Activated B cell treated with CpG ODN at 0.5 μM for 24 hours (primary cell): Measurements from ENCODE around the gene SUGCT. TPM values are rescaled to one million over a fixed set of nuclear protein-coding genes. Genes with fewer than 3 reads are reported as not detected.

ENCODE experiments used
- ATAC-seq: fragments of 200-7000 bp; cut with Tn5 transposase; one replicate; pipeline ENCODE4 v1.10.0; 2021; ENCODE audit warnings: low read depth, mild to moderate bottlenecking, moderate library complexity
- CTCF ChIA-PET: fragments of 350-600 bp; sonication (Branson Sonifier 250); formaldehyde crosslinking; loops from one replicate; lab custom pipeline; 2021; ENCODE audit warnings: antibody characterized with exemption; lab: Charles Lee
- POLR2A ChIA-PET: fragments of 350-600 bp; sonication (Branson Sonifier 250); formaldehyde crosslinking; loops from one replicate; lab custom pipeline; 2021; ENCODE audit warnings: antibody characterized with exemption; lab: Charles Lee
- DNase-seq: peaks from one replicate; pipeline ENCODE4 v3.0.0; 2022
- H3K27ac Mint-ChIP-seq: one replicate; pipeline ENCODE4 v1.8.0; 2020; ENCODE audit warnings: mixed read lengths
- H3K27me3 Mint-ChIP-seq: one replicate; pipeline ENCODE4 v1.8.0; 2021; ENCODE audit warnings: mixed read lengths
- H3K36me3 Mint-ChIP-seq: one replicate; pipeline ENCODE4 v1.8.0; 2021; ENCODE audit warnings: low read depth, mixed read lengths
- H3K4me1 Mint-ChIP-seq: one replicate; pipeline ENCODE4 v1.8.0; 2021; ENCODE audit warnings: mixed read lengths
- H3K4me3 Mint-ChIP-seq: one replicate; pipeline ENCODE4 v1.8.0; 2020; ENCODE audit warnings: mild to moderate bottlenecking, mixed read lengths
- H3K9me3 Mint-ChIP-seq: one replicate; pipeline ENCODE4 v1.8.0; 2020; ENCODE audit warnings: mixed read lengths
- intact Hi-C: fragments of 100-400 bp; cut with micrococcal nuclease; formaldehyde crosslinking; loops from one replicate; pipeline ENCODE4 v1.15.1; 2024
- total RNA-seq: library from RNA; stranded (reverse); gene quantifications from 2 replicates; pipeline ENCODE4 v1.2.3, GENCODE V29; 2022
- TF ChIP-seq, protein P1 (sequence below): fragments of 200-600 bp; IDR thresholded peaks from one replicate; pipeline ENCODE4 v1.8.0; 2022; ENCODE audit warnings: antibody characterized with exemption, mild to moderate bottlenecking

Gene SUGCT
- total RNA-seq, 1 donor from 2014 or later = 1.3 TPM

GRCh38 chr7:40604601-40605438 is 470.0 kb downstream of the SUGCT start:
- no peaks in the 10 kb centered on the region for H3K9me3 Mint-ChIP-seq
- H3K4me3 Mint-ChIP-seq = no peak overlapping the region
- no peak for ATAC-seq
- no peak overlapping the region for H3K27ac Mint-ChIP-seq
- ChIA-PET POLR2A (no interaction called here), CTCF (no interaction called here)
- no peak for DNase-seq
- intact Hi-C loops = loop anchor here (5.0 to 10.0 kb wide), 2 partner anchors 280 to 708 kb away; no protein-coding TSS in a partner anchor
- H3K4me1 Mint-ChIP-seq = no peaks in the 10 kb centered on the region
- no peaks in the 10 kb centered on the region for H3K36me3 Mint-ChIP-seq
- TF ChIP-seq, protein P1, sequence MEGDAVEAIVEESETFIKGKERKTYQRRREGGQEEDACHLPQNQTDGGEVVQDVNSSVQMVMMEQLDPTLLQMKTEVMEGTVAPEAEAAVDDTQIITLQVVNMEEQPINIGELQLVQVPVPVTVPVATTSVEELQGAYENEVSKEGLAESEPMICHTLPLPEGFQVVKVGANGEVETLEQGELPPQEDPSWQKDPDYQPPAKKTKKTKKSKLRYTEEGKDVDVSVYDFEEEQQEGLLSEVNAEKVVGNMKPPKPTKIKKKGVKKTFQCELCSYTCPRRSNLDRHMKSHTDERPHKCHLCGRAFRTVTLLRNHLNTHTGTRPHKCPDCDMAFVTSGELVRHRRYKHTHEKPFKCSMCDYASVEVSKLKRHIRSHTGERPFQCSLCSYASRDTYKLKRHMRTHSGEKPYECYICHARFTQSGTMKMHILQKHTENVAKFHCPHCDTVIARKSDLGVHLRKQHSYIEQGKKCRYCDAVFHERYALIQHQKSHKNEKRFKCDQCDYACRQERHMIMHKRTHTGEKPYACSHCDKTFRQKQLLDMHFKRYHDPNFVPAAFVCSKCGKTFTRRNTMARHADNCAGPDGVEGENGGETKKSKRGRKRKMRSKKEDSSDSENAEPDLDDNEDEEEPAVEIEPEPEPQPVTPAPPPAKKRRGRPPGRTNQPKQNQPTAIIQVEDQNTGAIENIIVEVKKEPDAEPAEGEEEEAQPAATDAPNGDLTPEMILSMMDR = no peak
- H3K27me3 Mint-ChIP-seq = peaks cover 3% of the 10 kb centered on the region

DNA sequence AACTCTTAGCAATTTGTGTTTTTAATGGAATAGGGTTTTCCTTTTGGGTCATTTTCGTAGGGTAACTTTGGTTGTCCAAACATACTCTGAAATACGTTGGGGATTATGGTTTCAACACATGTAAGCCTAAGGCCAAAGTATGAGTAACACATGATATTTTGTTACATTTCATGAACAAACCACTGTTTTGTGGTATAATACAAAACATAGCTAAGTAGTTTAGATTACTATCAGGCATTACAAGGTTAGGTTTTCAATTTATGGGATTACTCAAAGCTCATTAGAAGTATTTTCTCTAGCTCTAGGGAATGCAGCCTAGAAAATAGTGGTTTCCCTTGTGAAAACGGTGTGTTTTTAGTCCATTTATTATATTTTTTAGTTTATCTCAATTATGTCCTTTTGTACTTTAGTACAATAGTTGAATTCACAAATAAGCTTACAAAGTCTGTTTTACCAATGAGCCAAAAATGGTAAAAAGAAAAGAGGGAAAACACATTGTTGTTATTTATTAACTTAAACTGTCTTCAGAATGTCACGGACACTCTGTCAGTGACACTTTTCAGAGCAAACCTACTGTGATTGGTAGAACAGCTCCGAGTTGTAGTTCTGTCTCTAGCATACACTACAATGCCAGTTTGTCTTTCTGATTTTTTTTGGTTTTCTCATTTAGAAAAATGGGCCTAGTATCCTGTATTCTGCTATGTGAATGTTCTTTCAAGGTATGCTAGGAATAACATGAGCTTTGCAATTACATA is 473.7 kb downstream of the SUGCT start:
- no peaks in the 10 kb centered on the region for H3K4me1 Mint-ChIP-seq

DNA sequence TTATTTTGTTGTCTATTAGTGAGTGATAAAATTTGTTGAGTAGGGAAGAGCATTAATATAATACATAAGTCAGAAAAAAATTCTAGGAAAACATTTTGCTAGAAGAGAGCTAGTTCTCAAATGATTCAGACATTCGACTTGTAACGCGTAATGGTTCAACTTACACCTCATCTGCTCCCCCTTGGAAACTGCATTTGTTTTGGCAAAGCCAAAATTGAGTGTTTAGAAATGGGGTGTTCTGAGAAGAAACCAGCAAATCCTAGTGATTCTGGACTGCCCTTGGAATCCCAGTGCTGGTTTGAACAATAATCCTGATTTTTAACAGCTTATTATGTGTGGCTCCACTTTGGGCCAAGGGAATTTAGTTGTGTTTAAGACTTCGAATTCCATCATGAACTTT is 475.7 kb downstream of the SUGCT start:
- H3K4me3 Mint-ChIP-seq = no peak overlapping the region
- H3K4me1 Mint-ChIP-seq = no peaks in the 10 kb centered on the region
- H3K36me3 Mint-ChIP-seq = no peaks in the 10 kb centered on the region
- TF ChIP-seq, protein P1 = no peak
- intact Hi-C loops = no loop called here
- H3K27ac Mint-ChIP-seq = no peak overlapping the region
- no peak for DNase-seq
- no peaks in the 10 kb centered on the region for H3K9me3 Mint-ChIP-seq
- no peaks in the 10 kb centered on the region for H3K27me3 Mint-ChIP-seq
- ChIA-PET CTCF (no interaction called here), POLR2A (no interaction called here)
- no peak for ATAC-seq

More for the DNA sequence above, 473.7 kb downstream of the SUGCT start:
- H3K4me3 Mint-ChIP-seq = no peak overlapping the region
- H3K9me3 Mint-ChIP-seq = no peaks in the 10 kb centered on the region
- CTCF ChIA-PET = no interaction called here
- ATAC-seq (no peak), DNase-seq (no peak)
- intact Hi-C loops = loop anchor here (5.0 to 10.0 kb wide), 2 partner anchors 284 to 711 kb away; no protein-coding TSS in a partner anchor
- no peak overlapping the region for H3K27ac Mint-ChIP-seq
- H3K27me3 Mint-ChIP-seq = peaks cover 3% of the 10 kb centered on the region
- POLR2A ChIA-PET = no interaction called here
- TF ChIP-seq, protein P1 = no peak
- H3K36me3 Mint-ChIP-seq = no peaks in the 10 kb centered on the region

DNA sequence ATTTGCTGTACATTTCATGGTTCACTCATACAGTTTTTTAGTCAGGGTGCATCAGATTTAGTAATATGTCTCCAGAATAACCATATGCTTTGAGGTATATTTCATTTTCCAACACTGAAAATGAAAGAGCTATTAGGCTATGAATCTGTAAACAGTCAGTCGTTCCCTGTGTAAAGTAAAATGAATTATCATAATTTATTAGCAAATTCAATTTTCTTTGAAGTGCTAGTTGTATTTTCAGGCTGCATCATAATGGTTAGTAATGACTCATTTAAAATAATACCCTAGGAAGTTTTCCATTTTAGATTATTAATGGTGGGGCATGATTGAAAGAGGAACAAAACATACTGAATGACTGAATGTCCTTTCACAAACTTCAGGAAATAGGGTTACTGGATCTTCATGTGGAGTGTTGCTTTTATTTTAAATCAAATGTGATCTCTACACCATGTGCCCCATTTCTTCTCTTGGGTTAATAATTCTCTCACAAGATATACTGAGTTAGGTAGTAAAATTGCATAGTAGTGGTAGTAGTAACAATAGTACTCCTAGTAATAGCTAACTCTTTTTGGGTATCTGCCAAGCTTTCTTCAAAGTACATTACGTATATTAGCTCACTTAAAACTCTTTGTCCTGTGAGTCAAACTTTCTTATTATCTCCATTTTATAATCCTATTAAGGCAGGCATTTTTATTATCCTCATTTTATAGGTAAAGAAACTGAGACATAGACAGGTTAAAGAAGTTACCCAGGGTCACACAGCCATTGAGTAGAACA is 476.5 kb downstream of the SUGCT start:
- Mint-ChIP-seq H3K4me1 (no peaks in the 10 kb centered on the region), H3K4me3 (no peak overlapping the region), H3K27ac (no peak overlapping the region), H3K9me3 (no peaks in the 10 kb centered on the region), H3K36me3 (no peaks in the 10 kb centered on the region), H3K27me3 (no peaks in the 10 kb centered on the region)
- POLR2A ChIA-PET = no interaction called here
- intact Hi-C loops = no loop called here
- DNase-seq = no peak
- TF ChIP-seq, protein P1 = no peak
- ATAC-seq = no peak
- CTCF ChIA-PET = no interaction called here
